HEK293T (cell line): ENCODE data around the gene NME9.

Experiments used
- CTCF ChIA-PET: fragments of 350-600 bp; formaldehyde crosslinking; extraction: SDS; loops from one replicate; lab custom pipeline; 2021; ENCODE audit warnings: antibody characterized with exemption, inconsistent platforms; lab: Yijun Ruan, JAX
- POLR2A ChIA-PET: fragments of 350-600 bp; formaldehyde crosslinking; extraction: SDS; loops from one replicate; lab custom pipeline; 2020; ENCODE audit warnings: antibody characterized with exemption, inconsistent platforms; lab: Yijun Ruan, JAX
- DNase-seq: peaks from one replicate; pipeline ENCODE4 v3.0.0; 2012; ENCODE audit warnings: mixed read lengths; ENCODE audit errors: extremely low spot score
- ARNT ChIP-seq: fragments of 450-650 bp; IDR thresholded peaks from 2 replicates; pipeline ENCODE4 v1.6.1; 2017; ENCODE audit warnings: mild to moderate bottlenecking
- BHLHE40 ChIP-seq: fragments of 450-650 bp; IDR thresholded peaks from 2 replicates; pipeline ENCODE4 v1.6.1; 2016; ENCODE audit warnings: mild to moderate bottlenecking, moderate library complexity, borderline replicate concordance
- CTBP1 ChIP-seq: fragments of 450-650 bp; IDR thresholded peaks from 2 replicates; pipeline ENCODE4 v1.6.1; 2016; ENCODE audit warnings: borderline replicate concordance
- ELF4 ChIP-seq: fragments of 450-650 bp; IDR thresholded peaks from 2 replicates; pipeline ENCODE4 v1.6.1; 2017; ENCODE audit warnings: antibody characterized with exemption
- FOXA1 ChIP-seq: fragments of 450-650 bp; IDR thresholded peaks from 2 replicates; pipeline ENCODE4 v1.6.1; 2016; ENCODE audit warnings: mild to moderate bottlenecking
- FOXK2 ChIP-seq: fragments of 450-650 bp; IDR thresholded peaks from 2 replicates; pipeline ENCODE4 v1.6.1; 2016; ENCODE audit warnings: mild to moderate bottlenecking
- FOXM1 ChIP-seq: fragments of 450-650 bp; IDR thresholded peaks from 2 replicates; pipeline ENCODE4 v1.6.1; 2017; ENCODE audit warnings: mild to moderate bottlenecking, borderline replicate concordance
- HDGF ChIP-seq: fragments of 450-650 bp; IDR thresholded peaks from 2 replicates; pipeline ENCODE4 v1.6.1; 2017; ENCODE audit warnings: antibody characterized with exemption, borderline replicate concordance
- L3MBTL2 ChIP-seq: fragments of 450-650 bp; conservative IDR thresholded peaks from 2 replicates; pipeline ENCODE4 v1.6.1; 2016; ENCODE audit warnings: mild to moderate bottlenecking
- LEF1 ChIP-seq: fragments of 450-650 bp; IDR thresholded peaks from 2 replicates; pipeline ENCODE4 v1.6.1; 2017; ENCODE audit warnings: mild to moderate bottlenecking, borderline replicate concordance
- NFRKB ChIP-seq: fragments of 450-650 bp; IDR thresholded peaks from 2 replicates; pipeline ENCODE4 v1.6.1; 2016; ENCODE audit warnings: mild to moderate bottlenecking, moderate library complexity
- PKNOX1 ChIP-seq: fragments of 450-650 bp; IDR thresholded peaks from 2 replicates; pipeline ENCODE4 v1.6.1; 2016
- SP1 ChIP-seq: fragments of 450-650 bp; IDR thresholded peaks from 2 replicates; pipeline ENCODE4 v1.6.1; 2017
- SUZ12 ChIP-seq: fragments of 450-650 bp; IDR thresholded peaks from 2 replicates; pipeline ENCODE4 v1.6.1; 2016; ENCODE audit warnings: mild to moderate bottlenecking
- TARDBP ChIP-seq: fragments of 450-650 bp; IDR thresholded peaks from 2 replicates; pipeline ENCODE4 v1.6.1; 2016
- ZNF384 ChIP-seq: fragments of 450-650 bp; IDR thresholded peaks from 2 replicates; pipeline ENCODE4 v1.6.1; 2016

The NME9 gene

DNA sequence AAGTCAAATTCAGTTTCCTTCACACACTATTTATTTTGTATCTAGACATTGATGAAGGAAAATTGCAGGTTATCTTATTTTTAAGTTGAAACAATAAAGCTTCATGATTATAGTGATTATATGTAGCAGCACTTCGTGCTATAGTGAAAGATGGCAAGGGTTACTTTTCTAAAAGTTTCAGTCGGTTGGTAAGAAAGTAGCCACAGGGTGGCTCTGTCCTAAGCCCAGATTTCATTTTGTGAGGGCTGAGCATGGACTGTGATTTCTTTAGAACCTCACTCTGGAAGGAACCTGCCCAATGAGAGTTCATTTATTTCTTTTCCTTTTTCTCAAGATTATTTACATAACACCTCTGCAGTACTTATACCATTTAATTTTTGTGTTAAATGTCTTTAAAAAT, 66.5 kb downstream of the NME9 start:
- POLR2A ChIA-PET: no interaction called here
- DNase-seq: no peak
- TF ChIP-seq SP1 (no peak), ZNF384 (no peak), NFRKB (no peak), TARDBP (no peak), ELF4 (no peak), FOXA1 (no peak), SUZ12 (no peak), FOXK2 (no peak), BHLHE40 (no peak), L3MBTL2 (no peak), PKNOX1 (no peak)
- CTCF ChIA-PET: no interaction called here

GRCh38 chr3:138260611-138261010, 69.0 kb downstream of the NME9 start:
- no peak for DNase-seq
- ChIA-PET CTCF (no interaction called here), POLR2A (no interaction called here)
- no peak for TF ChIP-seq ZNF384
- no peak for TF ChIP-seq L3MBTL2

DNA sequence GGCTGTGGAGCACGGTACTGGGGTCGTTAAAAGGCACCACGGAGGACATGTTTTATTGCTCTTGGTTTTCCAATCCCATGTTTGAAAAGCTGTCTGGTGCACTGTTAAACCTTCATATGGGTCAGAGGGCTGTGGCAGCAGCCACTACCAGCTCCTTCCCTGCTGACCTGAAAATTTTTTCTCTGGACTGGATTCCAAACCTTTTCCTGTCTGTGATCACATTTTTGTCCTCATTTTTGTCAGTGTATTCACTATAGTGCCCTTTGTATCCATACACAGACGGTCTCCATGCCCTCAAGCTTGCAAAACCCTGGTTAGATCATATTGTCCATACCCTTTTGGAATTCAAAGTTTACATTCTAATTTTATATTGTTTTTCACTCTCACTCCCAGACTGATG, 70.5 kb downstream of the NME9 start:
- POLR2A ChIA-PET: no interaction called here
- TF ChIP-seq FOXA1 (no peak), FOXK2 (no peak), LEF1 (no peak), SUZ12 (no peak), FOXM1 (no peak), NFRKB (no peak), PKNOX1 (no peak), SP1 (no peak), CTBP1 (no peak), HDGF (no peak)
- CTCF ChIA-PET: no interaction called here
- no peak for DNase-seq

GRCh38 chr3:138257986-138258385, 71.7 kb downstream of the NME9 start:
- no peak for DNase-seq
- ChIA-PET POLR2A (no interaction called here), CTCF (no interaction called here)
- TF ChIP-seq FOXK2 (no peak), FOXA1 (no peak), SP1 (no peak), CTBP1 (no peak), BHLHE40 (no peak), PKNOX1 (no peak), ELF4 (no peak), TARDBP (no peak)

- CTCF ChIA-PET: no interaction called here
- no peak for DNase-seq
- TF ChIP-seq ZNF384 (no peak), FOXM1 (no peak), TARDBP (no peak), SUZ12 (no peak), BHLHE40 (no peak), PKNOX1 (no peak), FOXA1 (no peak), NFRKB (no peak), L3MBTL2 (no peak), ARNT (no peak), CTBP1 (no peak), FOXK2 (no peak), LEF1 (no peak), ELF4 (no peak), SP1 (no peak)
- POLR2A ChIA-PET: no interaction called here
Measured at GRCh38 chr3:138256022-138256421, 73.6 kb downstream of the NME9 start.

- ChIA-PET CTCF (no interaction called here), POLR2A (no interaction called here)
- no peak for DNase-seq
- TF ChIP-seq FOXA1 (no peak), HDGF (no peak), TARDBP (no peak), ZNF384 (no peak), BHLHE40 (no peak), SP1 (no peak), CTBP1 (no peak), ELF4 (no peak), FOXK2 (no peak), NFRKB (no peak), SUZ12 (no peak), LEF1 (no peak), PKNOX1 (no peak), L3MBTL2 (no peak), ARNT (no peak), FOXM1 (no peak)
Measured at GRCh38 chr3:138254216-138254615, 75.4 kb downstream of the NME9 start.
